ENCODE measurements around the gene CEP152.

The CEP152 gene

DNA sequence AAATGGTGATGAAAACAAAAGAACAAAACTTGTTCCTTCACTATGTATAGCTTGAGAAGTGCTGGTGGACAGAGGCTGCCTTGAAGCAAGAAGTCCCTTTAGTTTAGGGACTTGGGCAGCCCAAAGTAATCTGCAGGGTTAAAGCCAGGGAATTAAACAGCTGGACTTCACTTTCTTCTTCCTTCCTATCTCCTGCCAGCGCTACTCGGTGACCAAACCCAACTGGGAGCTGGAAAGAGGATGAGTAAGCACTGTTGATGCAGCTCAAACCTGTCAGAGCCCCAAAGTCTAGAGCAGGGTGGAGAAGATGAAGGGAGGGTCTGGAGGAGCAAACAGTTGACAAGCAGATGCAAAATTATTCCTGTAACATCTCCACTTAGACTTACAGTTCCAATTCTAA, 92.2 kb downstream of the CEP152 start:
- Histone ChIP-seq H3K23ac (ENCODE audit: low read length) (no peak overlapping the region), H3K79me1 (ENCODE audit: low read length) (no peaks in the 10 kb centered on the region), H3K9me3 (ENCODE audit: insufficient read depth, low read depth, low read length) (no peaks in the 10 kb centered on the region), H4K8ac (ENCODE audit: low read depth, low read length) (no peak overlapping the region), H2BK120ac (ENCODE audit: insufficient read depth, low read length, poor library complexity) (no peak overlapping the region), H3K27ac (ENCODE audit: low read depth, low read length) (no peak overlapping the region), H3K18ac (ENCODE audit: low read length) (no peak overlapping the region), H2AFZ (ENCODE audit: insufficient read depth, low read length, poor library complexity) (no peak overlapping the region), H3K36me3 (ENCODE audit: control insufficient read depth in 1 of 2, insufficient read depth in 2 of 2, low read length in 2 of 2) (no peaks in the 10 kb centered on the region), H3K4ac (ENCODE audit: low read depth, low read length) (no peak overlapping the region), H4K12ac (ENCODE audit: low read depth, low read length) (no peak overlapping the region), H2AK5ac (ENCODE audit: low read length) (no peak overlapping the region), H4K91ac (ENCODE audit: low read depth, low read length) (no peak overlapping the region), H3K9ac (ENCODE audit: low read length) (no peak overlapping the region), H3K4me3 (ENCODE audit: low read depth, low read length) (no peak overlapping the region), H3K4me1 (ENCODE audit: control insufficient read depth in 1 of 2, insufficient read depth in 2 of 2, low read length in 2 of 2) (peaks cover 0 to 2% of the 10 kb centered on the region in 2 experiments), H3K4me2 (ENCODE audit: low read length) (no peak overlapping the region), H2BK5ac (ENCODE audit: low read depth, low read length, poor library complexity) (no peak overlapping the region), H2BK12ac (ENCODE audit: low read length) (no peak overlapping the region), H3K27me3 (ENCODE audit: insufficient read depth, low read length) (no peaks in the 10 kb centered on the region), H3K14ac (ENCODE audit: low read length) (no peak overlapping the region), H3K79me2 (ENCODE audit: control insufficient read depth, insufficient read depth, low read length, poor library complexity) (no peaks in the 10 kb centered on the region)
- DNase-seq: no peak
- no CpG with 5 or more reads among the region's 2 CpGs for WGBS (ENCODE audit: extremely low coverage, insufficient coverage, insufficient read length)

DNA sequence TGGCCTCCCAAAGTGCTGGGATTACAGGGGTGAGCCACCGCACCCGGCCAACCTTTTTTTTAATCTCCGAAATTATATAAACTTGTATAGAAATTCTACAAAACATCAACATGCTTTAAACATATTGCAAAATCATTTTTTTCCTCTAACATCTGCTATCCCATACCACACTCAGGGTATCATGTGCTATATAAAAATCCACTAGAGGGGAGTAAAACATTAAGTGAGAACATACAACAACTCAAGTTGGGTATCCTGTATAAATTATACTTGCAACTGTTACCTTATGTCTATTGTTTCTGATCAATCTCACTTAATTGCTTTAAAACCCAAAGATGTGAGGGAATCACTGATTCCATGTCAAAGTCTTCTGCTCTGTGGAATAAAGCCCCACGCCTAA, 93.4 kb downstream of the CEP152 start:
- Histone ChIP-seq H3K36me3 (ENCODE audit: control insufficient read depth in 1 of 2, insufficient read depth in 2 of 2, low read length in 2 of 2) (no peaks in the 10 kb centered on the region), H3K4me1 (ENCODE audit: control insufficient read depth in 1 of 2, insufficient read depth in 2 of 2, low read length in 2 of 2) (no peaks in the 10 kb centered on the region), H3K9me3 (ENCODE audit: insufficient read depth, low read depth, low read length) (no peaks in the 10 kb centered on the region), H3K79me1 (ENCODE audit: low read length) (no peaks in the 10 kb centered on the region), H4K91ac (ENCODE audit: low read depth, low read length) (no peak overlapping the region), H2AFZ (ENCODE audit: insufficient read depth, low read length, poor library complexity) (no peak overlapping the region), H4K8ac (ENCODE audit: low read depth, low read length) (no peak overlapping the region), H3K27ac (ENCODE audit: low read depth, low read length) (no peak overlapping the region), H3K23ac (ENCODE audit: low read length) (no peak overlapping the region), H3K4me2 (ENCODE audit: low read length) (no peak overlapping the region), H3K18ac (ENCODE audit: low read length) (no peak overlapping the region), H3K14ac (ENCODE audit: low read length) (no peak overlapping the region), H3K4me3 (ENCODE audit: low read depth, low read length) (no peak overlapping the region), H4K12ac (ENCODE audit: low read depth, low read length) (no peak overlapping the region), H2BK12ac (ENCODE audit: low read length) (no peak overlapping the region), H3K4ac (ENCODE audit: low read depth, low read length) (no peak overlapping the region), H3K27me3 (ENCODE audit: insufficient read depth, low read length) (no peaks in the 10 kb centered on the region), H3K79me2 (ENCODE audit: control insufficient read depth, insufficient read depth, low read length, poor library complexity) (no peaks in the 10 kb centered on the region), H3K9ac (ENCODE audit: low read length) (no peak overlapping the region), H2BK5ac (ENCODE audit: low read depth, low read length, poor library complexity) (no peak overlapping the region), H2BK120ac (ENCODE audit: insufficient read depth, low read length, poor library complexity) (no peak overlapping the region), H2AK5ac (ENCODE audit: low read length) (no peak overlapping the region)
- WGBS (ENCODE audit: extremely low coverage, insufficient coverage, insufficient read length): no CpG with 5 or more reads among the region's 4 CpGs
- no peak for DNase-seq

DNA sequence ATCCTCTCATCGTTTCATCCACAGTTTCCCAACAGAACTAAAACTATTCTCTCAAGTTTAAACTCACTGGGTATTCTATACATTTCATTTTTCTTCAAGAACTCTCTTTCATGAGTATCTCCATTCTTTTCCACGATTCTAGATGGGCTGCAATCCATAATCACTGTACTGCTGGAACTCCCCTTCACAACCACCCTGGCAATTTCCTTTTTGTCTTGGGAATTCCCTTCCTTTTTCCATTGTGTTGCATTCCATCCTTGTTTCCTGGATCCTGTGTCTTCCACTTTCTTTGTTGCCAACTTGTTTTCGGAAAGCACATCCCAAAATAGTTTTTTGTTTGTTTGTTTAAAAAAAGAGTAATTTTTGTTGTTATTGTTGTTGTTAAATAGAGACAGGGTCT, 98.3 kb downstream of the CEP152 start:
- H3K36me3 ChIP-seq (ENCODE audit: control insufficient read depth in 1 of 2, insufficient read depth in 2 of 2, low read length in 2 of 2): no peaks in the 10 kb centered on the region
- H4K12ac ChIP-seq (ENCODE audit: low read depth, low read length): no peak overlapping the region
- no peak overlapping the region for H2BK12ac ChIP-seq (ENCODE audit: low read length)
- H3K79me2 ChIP-seq (ENCODE audit: control insufficient read depth, insufficient read depth, low read length, poor library complexity): no peaks in the 10 kb centered on the region
- no peaks in the 10 kb centered on the region for H3K9me3 ChIP-seq (ENCODE audit: insufficient read depth, low read depth, low read length)
- H3K27ac ChIP-seq (ENCODE audit: low read depth, low read length): no peak overlapping the region
- no peak overlapping the region for H3K4me2 ChIP-seq (ENCODE audit: low read length)
- H4K8ac ChIP-seq (ENCODE audit: low read depth, low read length): no peak overlapping the region
- no peak overlapping the region for H3K18ac ChIP-seq (ENCODE audit: low read length)
- H3K14ac ChIP-seq (ENCODE audit: low read length): no peak overlapping the region
- no peak overlapping the region for H3K9ac ChIP-seq (ENCODE audit: low read length)
- H2AFZ ChIP-seq (ENCODE audit: insufficient read depth, low read length, poor library complexity): no peak overlapping the region
- H3K23ac ChIP-seq (ENCODE audit: low read length): no peak overlapping the region
- 100% methylated on average over 1 of the region's 3 CpGs for WGBS (ENCODE audit: extremely low coverage, insufficient coverage, insufficient read length)
- H3K4me3 ChIP-seq (ENCODE audit: low read depth, low read length): no peak overlapping the region
- DNase-seq: no peak
- no peaks in the 10 kb centered on the region for H3K27me3 ChIP-seq (ENCODE audit: insufficient read depth, low read length)
- H2BK5ac ChIP-seq (ENCODE audit: low read depth, low read length, poor library complexity): no peak overlapping the region
- H2BK120ac ChIP-seq (ENCODE audit: insufficient read depth, low read length, poor library complexity): no peak overlapping the region
- H3K79me1 ChIP-seq (ENCODE audit: low read length): no peaks in the 10 kb centered on the region
- no peak overlapping the region for H3K4ac ChIP-seq (ENCODE audit: low read depth, low read length)
- H2AK5ac ChIP-seq (ENCODE audit: low read length): no peak overlapping the region
- H3K4me1 ChIP-seq (ENCODE audit: control insufficient read depth in 1 of 2, insufficient read depth in 2 of 2, low read length in 2 of 2): no peaks in the 10 kb centered on the region
- H4K91ac ChIP-seq (ENCODE audit: low read depth, low read length): no peak overlapping the region

DNA sequence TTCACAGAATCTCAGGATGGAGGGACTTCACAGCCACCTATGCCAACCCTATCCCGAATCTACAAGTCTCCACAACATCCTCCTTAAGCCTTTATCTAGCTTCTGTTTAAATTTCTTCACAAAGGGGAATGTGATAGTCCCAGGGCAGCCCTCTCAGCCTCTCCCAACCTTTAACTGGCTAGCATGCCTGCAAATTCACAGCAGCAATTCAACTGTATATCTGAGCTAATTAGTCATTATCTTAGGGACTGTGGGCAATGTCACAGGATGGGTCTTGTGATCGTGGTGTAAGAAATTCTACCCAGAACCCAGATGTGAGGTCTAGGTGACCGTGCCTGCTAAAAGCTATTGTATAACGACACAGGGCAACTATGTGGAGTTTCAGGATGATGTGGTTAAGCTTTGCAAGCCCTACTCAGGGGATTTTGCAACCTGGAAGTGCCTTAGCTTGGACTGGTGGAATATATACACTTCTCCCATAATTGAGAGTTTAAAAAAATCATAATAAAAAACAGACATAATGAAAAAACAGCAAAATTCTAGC, 99.8 kb downstream of the CEP152 start:
- H3K9me3 ChIP-seq (ENCODE audit: insufficient read depth, low read depth, low read length): no peaks in the 10 kb centered on the region
- no peaks in the 10 kb centered on the region for H3K79me1 ChIP-seq (ENCODE audit: low read length)
- no peak overlapping the region for H3K27ac ChIP-seq (ENCODE audit: low read depth, low read length)
- H3K79me2 ChIP-seq (ENCODE audit: control insufficient read depth, insufficient read depth, low read length, poor library complexity): no peaks in the 10 kb centered on the region
- no peak overlapping the region for H2BK12ac ChIP-seq (ENCODE audit: low read length)
- H3K14ac ChIP-seq (ENCODE audit: low read length): no peak overlapping the region
- no peak overlapping the region for H4K8ac ChIP-seq (ENCODE audit: low read depth, low read length)
- H3K4me1 ChIP-seq (ENCODE audit: control insufficient read depth in 1 of 2, insufficient read depth in 2 of 2, low read length in 2 of 2): no peaks in the 10 kb centered on the region
- H3K36me3 ChIP-seq (ENCODE audit: control insufficient read depth in 1 of 2, insufficient read depth in 2 of 2, low read length in 2 of 2): no peaks in the 10 kb centered on the region
- no peak overlapping the region for H2AK5ac ChIP-seq (ENCODE audit: low read length)
- no peaks in the 10 kb centered on the region for H3K27me3 ChIP-seq (ENCODE audit: insufficient read depth, low read length)
- no peak overlapping the region for H3K18ac ChIP-seq (ENCODE audit: low read length)
- no peak overlapping the region for H3K4ac ChIP-seq (ENCODE audit: low read depth, low read length)
- H3K9ac ChIP-seq (ENCODE audit: low read length): no peak overlapping the region
- no peak overlapping the region for H3K4me3 ChIP-seq (ENCODE audit: low read depth, low read length)
- DNase-seq: peak; percentile 25 to 45
- no peak overlapping the region for H2BK5ac ChIP-seq (ENCODE audit: low read depth, low read length, poor library complexity)
- WGBS (ENCODE audit: extremely low coverage, insufficient coverage, insufficient read length): no CpG with 5 or more reads among the region's 4 CpGs
- no peak overlapping the region for H3K4me2 ChIP-seq (ENCODE audit: low read length)
- H2AFZ ChIP-seq (ENCODE audit: insufficient read depth, low read length, poor library complexity): no peak overlapping the region
- H4K91ac ChIP-seq (ENCODE audit: low read depth, low read length): no peak overlapping the region
- H3K23ac ChIP-seq (ENCODE audit: low read length): no peak overlapping the region
- no peak overlapping the region for H4K12ac ChIP-seq (ENCODE audit: low read depth, low read length)
- no peak overlapping the region for H2BK120ac ChIP-seq (ENCODE audit: insufficient read depth, low read length, poor library complexity)

All from trophoblast cell (in vitro differentiated cells and primary cell).